ENCODE measurements around the gene PDE11A.

GRCh38 chr2:177705511-177706173 is 366.9 kb downstream of the PDE11A start:
- TF ChIP-seq POLR2AphosphoS5 (IDR thresholded peaks at IDR 0.05; ENCODE audit: low read depth): no peak
- TF ChIP-seq CTCF (conservative IDR thresholded peaks at IDR 0.05; ENCODE audit: low read depth in 2 of 2): no peak
- no peak for TF ChIP-seq CREB1 (CRISPR knock-in tag; IDR thresholded peaks at IDR 0.05; ENCODE audit: low read depth)
- no peak for TF ChIP-seq ZNF331 (CRISPR knock-in tag; IDR thresholded peaks at IDR 0.05; ENCODE audit: low read depth)
- no peak for TF ChIP-seq EZH2 (IDR thresholded peaks at IDR 0.05; ENCODE audit: low read depth, unreplicated experiment)
- no peak for TF ChIP-seq JUNB (IDR thresholded peaks at IDR 0.05; ENCODE audit: unreplicated experiment)
- no peak for TF ChIP-seq REST (IDR thresholded peaks at IDR 0.05; ENCODE audit: unreplicated experiment)
